Renal pelvis (tissue), 12 donors: ENCODE measurements around the gene TRIM51. TPM values are rescaled to one million over a fixed set of nuclear protein-coding genes. Genes with fewer than 3 reads are reported as not detected.
"Not testable (repeated sequence)": the region's sequence is repeated elsewhere in the genome, so short reads cannot be mapped to it uniquely, and the experiment has no call there.

Source experiments
- DNase-seq: peaks from one replicate; pipeline ENCODE4 v3.0.0-alpha.2; 2013
- long read RNA-seq, 16 experiments: transcript quantifications; one replicate each; lab custom pipeline, GENCODE V29; 2026
- polyA plus RNA-seq, 3 donors: library from polyadenylated mRNA; unstranded; fragments of 120-200 nt; gene quantifications; one replicate each; pipeline ENCODE4 v1.2.1, GENCODE V29; 2013; ENCODE audit not compliant: insufficient read length in 3 of 3

The TRIM51 gene, protein sequence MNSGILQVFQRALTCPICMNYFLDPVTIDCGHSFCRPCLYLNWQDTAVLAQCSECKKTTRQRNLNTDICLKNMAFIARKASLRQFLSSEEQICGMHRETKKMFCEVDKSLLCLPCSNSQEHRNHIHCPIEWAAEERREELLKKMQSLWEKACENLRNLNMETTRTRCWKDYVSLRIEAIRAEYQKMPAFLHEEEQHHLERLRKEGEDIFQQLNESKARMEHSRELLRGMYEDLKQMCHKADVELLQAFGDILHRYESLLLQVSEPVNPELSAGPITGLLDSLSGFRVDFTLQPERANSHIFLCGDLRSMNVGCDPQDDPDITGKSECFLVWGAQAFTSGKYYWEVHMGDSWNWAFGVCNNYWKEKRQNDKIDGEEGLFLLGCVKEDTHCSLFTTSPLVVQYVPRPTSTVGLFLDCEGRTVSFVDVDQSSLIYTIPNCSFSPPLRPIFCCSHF
- not detected for polyA plus RNA-seq
- long read RNA-seq, donor 1, result 0 reads
- long read RNA-seq, donor 2, result 0 reads
- long read RNA-seq, donor 3, result 0 reads
- long read RNA-seq, donor 4, result 0 reads
- long read RNA-seq, donor 5, result 0 reads
- long read RNA-seq, donor 6, result 0 reads
- long read RNA-seq, donor 7, result 0 reads
- long read RNA-seq, donor 8, result 0 reads
- long read RNA-seq, donor 9, result 0 reads
- long read RNA-seq, donor 10, result 0 reads
- long read RNA-seq, donor 11, result 0 reads
- long read RNA-seq, donor 12, result 0 reads
- long read RNA-seq, donor 13, result 0 reads
- long read RNA-seq, donor 14, result 0 reads
- long read RNA-seq, donor 15, result 0 reads
- long read RNA-seq, donor 16, result 0 reads

GRCh38 chr11:55882997-55883396, at the start of gene TRIM51:
Gene TRIM51 (plus strand): TSS chr11:55883297. CDS start chr11:55885429, 2,132 bp downstream.
- not testable (repeated sequence) for DNase-seq

GRCh38 chr11:55838452-55838851, 44.6 kb upstream of the TRIM51 start, which contains the start of gene OR5D16:
Gene OR5D16 (plus strand): TSS chr11:55838752. CDS start chr11:55838752, 0 bp downstream.
- DNase-seq, result no peak

GRCh38 chr11:55847453-55847852, 35.6 kb upstream of the TRIM51 start:
- DNase-seq, result no peak

DNA sequence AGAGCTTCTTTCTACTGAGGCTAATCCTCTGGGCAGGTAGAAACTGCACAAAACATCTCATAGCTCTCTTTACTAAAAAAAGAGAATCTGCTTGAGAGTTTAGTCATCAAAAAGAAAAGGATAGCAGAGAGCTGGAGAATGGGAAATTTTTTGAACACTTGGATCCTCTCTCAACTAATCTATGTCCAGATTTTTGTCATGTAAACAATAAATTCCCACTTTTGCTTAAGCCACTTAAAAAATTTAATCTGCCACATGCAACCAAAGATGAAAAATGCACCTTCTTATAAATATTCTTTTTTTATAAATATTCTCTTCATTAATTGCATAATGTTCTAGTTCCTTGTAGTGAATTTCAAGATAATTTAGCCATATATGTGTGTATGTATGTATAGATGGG, 34.1 kb upstream of the TRIM51 start:
- DNase-seq, result no peak

- DNase-seq, result no peak
Observed at GRCh38 chr11:55852141-55852540, 31.0 kb upstream of the TRIM51 start.

DNA sequence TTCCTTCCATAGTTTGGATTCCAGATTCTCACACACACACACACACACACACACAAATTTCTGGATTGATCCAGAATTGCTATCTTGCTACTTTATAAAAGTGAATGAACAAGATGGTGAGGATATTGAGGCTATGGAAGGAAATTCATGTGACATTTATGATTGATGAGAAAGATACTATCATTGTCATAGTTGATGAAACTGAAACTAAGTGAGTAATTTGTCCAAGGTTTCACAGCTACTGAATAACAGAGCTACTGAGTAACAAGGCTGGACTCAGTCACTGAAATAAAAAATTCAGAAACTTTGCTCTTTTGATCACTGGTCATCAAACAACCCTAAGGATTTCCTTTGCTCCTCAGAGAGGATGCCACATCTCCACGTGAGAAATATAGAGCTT, 28.4 kb upstream of the TRIM51 start:
- DNase-seq, result no peak

- DNase-seq, result not testable (repeated sequence)
Observed at GRCh38 chr11:55867354-55867753, 15.7 kb upstream of the TRIM51 start.

GRCh38 chr11:55872731-55873130, 10.4 kb upstream of the TRIM51 start:
- DNase-seq, result not testable (repeated sequence)

DNA sequence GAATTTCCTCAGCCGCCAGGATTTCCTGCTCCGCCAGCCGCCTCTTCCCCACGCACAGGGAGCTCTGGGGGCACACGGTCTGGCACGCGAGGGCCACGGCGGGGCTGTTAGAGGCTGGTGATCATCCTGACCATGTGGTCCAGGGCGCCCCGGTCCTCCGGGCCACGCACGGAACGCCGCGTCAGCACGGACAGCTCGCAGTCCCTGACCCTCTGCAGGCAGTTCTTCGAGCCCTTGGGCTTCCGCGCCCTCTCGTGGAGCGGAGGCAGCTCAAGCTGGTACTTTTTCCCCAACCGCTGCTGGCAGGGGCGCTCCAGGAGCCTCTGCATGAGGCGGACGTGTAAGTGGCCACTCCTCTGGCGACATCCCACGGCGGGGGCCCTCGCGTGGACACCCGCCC, 10.0 kb upstream of the TRIM51 start:
- DNase-seq, result not testable (repeated sequence)

GRCh38 chr11:55884995-55885394, 1.9 kb downstream of the TRIM51 start:
- not testable (repeated sequence) for DNase-seq

- not testable (repeated sequence) for DNase-seq
Observed at GRCh38 chr11:55885481-55885880, 2.4 kb downstream of the TRIM51 start.

DNA sequence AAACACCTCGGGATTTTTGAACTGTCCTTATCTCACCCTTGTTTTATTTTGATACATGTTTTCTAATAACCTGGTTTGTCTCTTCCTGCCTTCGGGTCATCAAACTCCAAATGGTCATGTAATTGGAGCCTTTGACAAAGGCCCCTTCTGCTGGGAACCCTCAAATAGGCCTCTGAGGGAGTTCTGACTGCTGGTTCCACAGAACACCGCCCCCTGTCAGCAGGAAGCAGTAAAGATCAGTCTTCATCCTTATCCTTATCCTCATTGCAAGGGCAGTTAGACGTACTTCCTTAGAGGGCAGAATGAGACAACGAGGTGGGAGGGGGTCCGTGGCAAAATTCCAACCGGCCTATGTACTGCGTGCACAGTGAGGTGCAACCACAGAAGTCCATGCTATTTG, 12.1 kb downstream of the TRIM51 start:
- DNase-seq, result no peak

DNA sequence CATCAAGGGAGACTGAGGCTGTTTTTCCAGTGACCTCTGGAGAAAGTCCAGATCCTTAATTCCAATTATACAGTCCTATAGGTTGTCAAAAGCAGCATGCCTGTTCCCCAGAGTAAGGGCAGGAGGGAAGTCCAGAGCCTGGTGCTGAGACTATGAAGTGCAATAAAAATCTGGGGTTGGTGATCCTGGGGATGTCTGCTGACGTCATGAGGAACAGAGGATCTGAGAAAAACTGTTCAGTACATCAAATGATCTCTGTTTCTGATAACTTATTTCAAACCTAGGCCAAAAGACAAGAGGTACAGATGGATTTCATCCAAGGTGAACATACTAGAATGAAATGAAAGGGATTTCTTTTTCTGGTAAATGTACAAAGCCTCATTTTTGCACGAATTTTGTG, 19.2 kb downstream of the TRIM51 start:
- DNase-seq, result no peak

DNA sequence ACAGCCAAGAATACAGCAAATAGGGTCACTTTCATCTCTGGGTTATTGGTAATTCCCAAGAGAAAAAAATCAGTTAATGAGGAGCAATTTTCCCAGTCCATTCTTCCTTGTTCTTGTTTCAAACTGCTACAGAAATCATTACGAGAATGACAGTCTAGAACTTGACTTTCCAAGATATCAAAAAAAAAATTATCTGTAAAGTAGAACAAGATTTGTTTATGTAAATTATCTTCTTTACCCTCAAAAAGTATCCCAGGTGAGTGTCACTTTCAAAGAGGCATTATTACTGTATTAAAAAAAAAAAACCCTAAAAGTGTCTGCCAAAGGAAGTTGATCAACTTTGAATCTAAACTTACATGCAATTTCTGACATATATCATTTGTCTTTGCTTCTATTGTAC, 31.4 kb downstream of the TRIM51 start, which contains the start of gene OR5W2:
TSS of gene OR5W2 (minus strand) at position 101 of the 400 bp plus-strand sequence. CDS start at position 101, 0 bp downstream.
- no peak for DNase-seq

GRCh38 chr11:55920537-55920936, 37.4 kb downstream of the TRIM51 start:
- no peak for DNase-seq

DNA sequence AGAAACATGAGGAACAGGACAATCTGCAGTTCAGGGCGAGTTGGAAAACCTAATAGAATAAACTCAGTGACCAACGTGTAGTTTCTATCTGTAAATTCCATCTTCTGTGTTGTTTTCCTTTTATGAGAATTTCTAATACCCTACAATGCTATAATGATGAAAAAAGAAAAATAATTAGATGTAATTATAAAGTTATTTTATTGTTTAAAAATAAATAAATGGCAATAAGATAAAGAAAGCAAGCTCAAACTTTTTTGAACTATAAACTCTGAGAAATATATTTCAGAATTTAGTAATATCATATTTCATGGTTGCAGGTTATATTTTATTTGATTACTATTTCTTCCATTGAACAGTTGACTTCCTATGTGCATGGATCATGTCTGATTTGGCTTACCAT, 53.2 kb downstream of the TRIM51 start, which contains the start of gene OR5I1:
TSS of gene OR5I1 (minus strand) at position 101 of the 400 bp plus-strand sequence. CDS start at position 101, 0 bp downstream.
- no peak for DNase-seq

Other genes starting within 250 kb of the TRIM51 start
- under 1 TPM; 0.06 to 0.21 (median 0.13) TPM for gene OR4P4, start 248.2 kb upstream of the TRIM51 start, polyA plus RNA-seq
- not detected for gene OR4S2, start 235.0 kb upstream of the TRIM51 start, polyA plus RNA-seq
- gene OR4C6, start 221.1 kb upstream of the TRIM51 start, polyA plus RNA-seq, result not detected
- not detected for gene OR5D13, start 109.9 kb upstream of the TRIM51 start, polyA plus RNA-seq
- gene OR5D14, start 87.7 kb upstream of the TRIM51 start, polyA plus RNA-seq, result not detected
- not detected for gene OR5L1, start 71.9 kb upstream of the TRIM51 start, polyA plus RNA-seq
- gene OR5D18, start 63.7 kb upstream of the TRIM51 start, polyA plus RNA-seq, result not detected
- not detected for gene OR5L2, start 56.1 kb upstream of the TRIM51 start, polyA plus RNA-seq
- gene OR5D16, start 44.5 kb upstream of the TRIM51 start, polyA plus RNA-seq, result not detected
- gene OR5W2, start 31.3 kb downstream of the TRIM51 start, polyA plus RNA-seq, result not detected
- not detected for gene OR5I1, start 53.1 kb downstream of the TRIM51 start, polyA plus RNA-seq
- not detected for gene OR10AG1, start 86.6 kb downstream of the TRIM51 start, polyA plus RNA-seq
- gene OR5F1, start 111.3 kb downstream of the TRIM51 start, polyA plus RNA-seq, result not detected
- gene OR5AS1, start 144.4 kb downstream of the TRIM51 start, polyA plus RNA-seq, result under 1 TPM in 2 of 3 donors, not detected in 1; 0.06 to 0.09 TPM
- gene OR8I2, start 210.0 kb downstream of the TRIM51 start, polyA plus RNA-seq, result not detected
- gene OR8H2, start 220.4 kb downstream of the TRIM51 start, polyA plus RNA-seq, result under 1 TPM in 1 of 3 donors, not detected in 2; 0.05 TPM
- gene OR8H3, start 239.1 kb downstream of the TRIM51 start, polyA plus RNA-seq, result not detected